HEK293 (cell line): ENCODE results near the gene METTL5.

Source experiments
- CTCF ChIA-PET: fragments of 350-600 bp; formaldehyde crosslinking; extraction: SDS; loops from one replicate; lab custom pipeline; 2021; ENCODE audit warnings: antibody characterized with exemption; lab: Yijun Ruan, JAX
- POLR2A ChIA-PET: fragments of 300-600 bp; formaldehyde crosslinking; extraction: SDS; loops from one replicate; lab custom pipeline; 2020; ENCODE audit warnings: antibody characterized with exemption, inconsistent platforms; lab: Yijun Ruan, JAX
- H3K27ac ChIP-seq: fragments of 200-500 bp; sonication (Bioruptor generic); 2 replicates; pipeline ENCODE4 v1.5.1; 2014; ENCODE audit warnings: low read depth, low read length, control low read depth, inconsistent platforms; ENCODE audit errors: extremely low read depth
- H3K36me3 ChIP-seq, 2 experiments: fragments of 200-500 bp in 1 of 2; sonication (Bioruptor generic) in 1 of 2; 1 replicate in 1 of 2; 2 replicates in 1 of 2; pipeline ENCODE4 v1.5.1; 2014 to 2017; ENCODE audit warnings: inconsistent platforms in 2 of 2, low read length in 2 of 2; ENCODE audit not compliant: control insufficient read depth in 2 of 2, insufficient read depth in 1 of 2
- H3K4me1 ChIP-seq: fragments of 200-500 bp; sonication (Bioruptor generic); 2 replicates; pipeline ENCODE4 v1.5.1; 2014; ENCODE audit warnings: mild to moderate bottlenecking, low read length, inconsistent platforms; ENCODE audit not compliant: control insufficient read depth, insufficient read depth
- H3K4me3 ChIP-seq: 2 replicates; pipeline ENCODE4 v1.5.1; 2011; ENCODE audit warnings: low read depth, mild to moderate bottlenecking, control low read depth, low read length, moderate library complexity
- H3K9me3 ChIP-seq: fragments of 200-500 bp; sonication (Bioruptor generic); 2 replicates; pipeline ENCODE4 v1.5.1; 2014; ENCODE audit warnings: low read depth, low read length, inconsistent platforms; ENCODE audit not compliant: control insufficient read depth, insufficient read depth
- HOXD13 ChIP-seq: sonication (generic); formaldehyde crosslinking; IDR thresholded peaks from 2 replicates; pipeline ENCODE4 v1.8.0; 2022; ENCODE audit warnings: missing genetic modification reagents, borderline replicate concordance
- KLF7 ChIP-seq: fragments of 450-650 bp; formaldehyde crosslinking; IDR thresholded peaks from 2 replicates; pipeline ENCODE4 v1.5.1; 2016; ENCODE audit warnings: missing biosample characterization, missing genetic modification characterization, borderline replicate concordance
- OVOL3 ChIP-seq: fragments of 450-650 bp; formaldehyde crosslinking; IDR thresholded peaks from 2 replicates; pipeline ENCODE4 v1.5.1; 2016; ENCODE audit warnings: missing biosample characterization, missing genetic modification characterization
- PRDM1 ChIP-seq: fragments of 450-650 bp; formaldehyde crosslinking; IDR thresholded peaks from 2 replicates; pipeline ENCODE4; 2016; ENCODE audit warnings: missing biosample characterization, missing genetic modification characterization
- SALL2 ChIP-seq: fragments of 450-650 bp; formaldehyde crosslinking; IDR thresholded peaks from 2 replicates; pipeline ENCODE4 v1.5.0; 2017; ENCODE audit warnings: missing biosample characterization, mild to moderate bottlenecking, missing genetic modification characterization, borderline replicate concordance
- SP3 ChIP-seq: fragments of 450-650 bp; formaldehyde crosslinking; IDR thresholded peaks from 2 replicates; pipeline ENCODE4 v1.5.1; 2016; ENCODE audit warnings: missing biosample characterization, missing genetic modification characterization
- ZBTB48 ChIP-seq: fragments of 450-650 bp; formaldehyde crosslinking; IDR thresholded peaks from 2 replicates; pipeline ENCODE4 v1.5.1; 2016; ENCODE audit warnings: missing biosample characterization, missing genetic modification characterization
- ZNF133 ChIP-seq: fragments of 450-650 bp; formaldehyde crosslinking; IDR thresholded peaks from 2 replicates; pipeline ENCODE4 v1.5.1; 2016; ENCODE audit warnings: missing biosample characterization, missing genetic modification characterization
- ZNF223 ChIP-seq: fragments of 450-650 bp; formaldehyde crosslinking; IDR thresholded peaks from 2 replicates; pipeline ENCODE4 v1.5.1; 2016; ENCODE audit warnings: missing biosample characterization, missing genetic modification characterization
- ZNF302 ChIP-seq: fragments of 450-650 bp; formaldehyde crosslinking; IDR thresholded peaks from 2 replicates; pipeline ENCODE4 v1.5.1; 2016; ENCODE audit warnings: missing biosample characterization, missing genetic modification characterization, low read depth
- ZNF48 ChIP-seq: fragments of 450-650 bp; formaldehyde crosslinking; IDR thresholded peaks from 2 replicates; pipeline ENCODE4 v1.5.1; 2016; ENCODE audit warnings: missing biosample characterization, missing genetic modification characterization
- ZNF629 ChIP-seq: fragments of 450-650 bp; formaldehyde crosslinking; IDR thresholded peaks from 2 replicates; pipeline ENCODE4 v1.5.1; 2017; ENCODE audit warnings: missing biosample characterization, missing genetic modification characterization
- ZNF792 ChIP-seq: fragments of 450-650 bp; formaldehyde crosslinking; IDR thresholded peaks from 2 replicates; pipeline ENCODE4 v1.5.1; 2016; ENCODE audit warnings: missing biosample characterization, missing genetic modification characterization
- ZSCAN30 ChIP-seq: fragments of 450-650 bp; IDR thresholded peaks from 2 replicates; pipeline ENCODE4 v1.5.1; 2018; ENCODE audit warnings: missing biosample characterization, mild to moderate bottlenecking, missing genetic modification characterization, moderate library complexity
- TF ChIP-seq, protein P1 (sequence below): fragments of 450-650 bp; formaldehyde crosslinking; IDR thresholded peaks from 2 replicates; pipeline ENCODE4 v1.5.1; 2017; ENCODE audit warnings: missing biosample characterization, missing genetic modification characterization
- TF ChIP-seq, protein P2 (sequence below): fragments of 450-650 bp; IDR thresholded peaks from 2 replicates; pipeline ENCODE4 v1.5.1; 2018; ENCODE audit warnings: missing biosample characterization, missing genetic modification characterization
- TF ChIP-seq, protein P3 (sequence below): fragments of 450-650 bp; formaldehyde crosslinking; IDR thresholded peaks from 2 replicates; pipeline ENCODE4 v1.5.1; 2016; ENCODE audit warnings: missing biosample characterization, missing genetic modification characterization
- TF ChIP-seq, protein P4 (sequence below): fragments of 450-650 bp; formaldehyde crosslinking; IDR thresholded peaks from 2 replicates; pipeline ENCODE4 v1.5.0; 2017; ENCODE audit warnings: missing biosample characterization, missing genetic modification characterization, borderline replicate concordance
- TF ChIP-seq, protein P5 (sequence below): fragments of 450-650 bp; formaldehyde crosslinking; IDR thresholded peaks from 2 replicates; pipeline ENCODE4 v1.5.1; 2016; ENCODE audit warnings: missing biosample characterization, missing genetic modification characterization

The METTL5 gene

DNA sequence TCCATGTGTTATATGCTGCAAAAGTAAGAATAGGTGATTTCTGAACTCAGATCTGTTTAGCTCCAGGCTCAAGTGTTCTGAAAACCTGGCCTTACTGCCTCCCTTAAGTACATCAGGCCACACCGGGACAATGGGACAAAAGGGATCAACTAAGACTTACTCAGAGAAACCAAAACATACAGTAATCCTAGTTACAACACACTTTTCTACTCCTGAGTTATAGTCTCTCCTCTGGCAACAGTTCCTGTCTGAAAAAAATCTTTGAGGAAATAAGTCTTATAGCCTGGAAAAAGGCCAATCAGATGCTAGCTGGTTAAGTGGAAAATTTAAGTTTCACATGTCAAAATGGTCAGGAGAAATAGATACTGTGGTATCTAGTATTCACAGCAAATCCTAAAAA, 5.6 kb downstream of the METTL5 start (continued):
- TF ChIP-seq, protein P1, sequence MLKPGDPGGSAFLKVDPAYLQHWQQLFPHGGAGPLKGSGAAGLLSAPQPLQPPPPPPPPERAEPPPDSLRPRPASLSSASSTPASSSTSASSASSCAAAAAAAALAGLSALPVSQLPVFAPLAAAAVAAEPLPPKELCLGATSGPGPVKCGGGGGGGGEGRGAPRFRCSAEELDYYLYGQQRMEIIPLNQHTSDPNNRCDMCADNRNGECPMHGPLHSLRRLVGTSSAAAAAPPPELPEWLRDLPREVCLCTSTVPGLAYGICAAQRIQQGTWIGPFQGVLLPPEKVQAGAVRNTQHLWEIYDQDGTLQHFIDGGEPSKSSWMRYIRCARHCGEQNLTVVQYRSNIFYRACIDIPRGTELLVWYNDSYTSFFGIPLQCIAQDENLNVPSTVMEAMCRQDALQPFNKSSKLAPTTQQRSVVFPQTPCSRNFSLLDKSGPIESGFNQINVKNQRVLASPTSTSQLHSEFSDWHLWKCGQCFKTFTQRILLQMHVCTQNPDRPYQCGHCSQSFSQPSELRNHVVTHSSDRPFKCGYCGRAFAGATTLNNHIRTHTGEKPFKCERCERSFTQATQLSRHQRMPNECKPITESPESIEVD: peak; percentile 59
- TF ChIP-seq, all 188 proteins: peak for 2

DNA sequence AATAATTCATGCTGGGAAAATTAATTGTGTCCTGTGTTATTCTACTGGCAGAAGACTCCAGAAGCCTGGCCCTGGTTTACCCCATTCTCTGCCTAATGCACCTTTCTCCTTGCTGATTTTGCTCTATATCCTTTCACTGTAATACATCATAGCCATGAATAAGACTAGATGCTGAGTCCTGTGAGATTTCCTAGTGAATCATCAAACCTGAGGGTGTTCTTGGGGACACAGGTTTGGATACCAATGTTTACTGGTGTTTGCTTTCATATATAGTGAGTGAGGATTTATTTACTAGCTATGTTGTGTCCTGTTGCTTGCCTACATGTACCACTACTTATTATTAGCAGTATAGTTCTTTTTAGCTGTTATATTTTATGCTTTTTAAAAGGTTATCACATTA, 6.5 kb downstream of the METTL5 start:
- H3K4me1 ChIP-seq: no peaks in the 10 kb centered on the region; the same call in 1 of the 2 replicates
- ChIA-PET POLR2A (no interaction called here), CTCF (interaction anchor here (0.6 to 0.9 kb wide), 3 partner anchors 8 to 366 kb away, joined by 3 to 4 read pairs (median 3); no protein-coding TSS in a partner anchor)
- peaks cover 28 to 68% of the 10 kb centered on the region in 2 experiments for H3K36me3 ChIP-seq
- no peak overlapping the region for H3K27ac ChIP-seq
- H3K4me3 ChIP-seq: no peak overlapping the region
- no peaks in the 10 kb centered on the region for H3K9me3 ChIP-seq
- TF ChIP-seq KLF7: no peak
- no peak for TF ChIP-seq SALL2 (tag by site-specific recombination)
- TF ChIP-seq, protein P2, sequence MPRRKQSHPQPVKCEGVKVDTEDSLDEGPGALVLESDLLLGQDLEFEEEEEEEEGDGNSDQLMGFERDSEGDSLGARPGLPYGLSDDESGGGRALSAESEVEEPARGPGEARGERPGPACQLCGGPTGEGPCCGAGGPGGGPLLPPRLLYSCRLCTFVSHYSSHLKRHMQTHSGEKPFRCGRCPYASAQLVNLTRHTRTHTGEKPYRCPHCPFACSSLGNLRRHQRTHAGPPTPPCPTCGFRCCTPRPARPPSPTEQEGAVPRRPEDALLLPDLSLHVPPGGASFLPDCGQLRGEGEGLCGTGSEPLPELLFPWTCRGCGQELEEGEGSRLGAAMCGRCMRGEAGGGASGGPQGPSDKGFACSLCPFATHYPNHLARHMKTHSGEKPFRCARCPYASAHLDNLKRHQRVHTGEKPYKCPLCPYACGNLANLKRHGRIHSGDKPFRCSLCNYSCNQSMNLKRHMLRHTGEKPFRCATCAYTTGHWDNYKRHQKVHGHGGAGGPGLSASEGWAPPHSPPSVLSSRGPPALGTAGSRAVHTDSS (tag by site-specific recombination): no peak
- no peak for TF ChIP-seq ZNF629
- TF ChIP-seq, protein P3, sequence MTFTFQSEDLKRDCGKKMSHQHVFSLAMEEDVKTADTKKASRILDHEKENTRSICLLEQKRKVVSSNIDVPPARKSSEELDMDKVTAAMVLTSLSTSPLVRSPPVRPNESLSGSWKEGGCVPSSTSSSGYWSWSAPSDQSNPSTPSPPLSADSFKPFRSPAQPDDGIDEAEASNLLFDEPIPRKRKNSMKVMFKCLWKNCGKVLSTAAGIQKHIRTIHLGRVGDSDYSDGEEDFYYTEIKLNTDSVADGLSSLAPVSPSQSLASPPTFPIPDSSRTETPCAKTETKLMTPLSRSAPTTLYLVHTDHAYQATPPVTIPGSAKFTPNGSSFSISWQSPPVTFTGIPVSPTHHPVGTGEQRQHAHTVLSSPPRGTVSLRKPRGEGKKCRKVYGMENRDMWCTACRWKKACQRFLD (tag by site-specific recombination): no peak
- TF ChIP-seq SP3 (tag by site-specific recombination): no peak
- no peak for TF ChIP-seq ZNF302 (tag by site-specific recombination)
- no peak for TF ChIP-seq OVOL3 (tag by site-specific recombination)
- TF ChIP-seq, protein P4, sequence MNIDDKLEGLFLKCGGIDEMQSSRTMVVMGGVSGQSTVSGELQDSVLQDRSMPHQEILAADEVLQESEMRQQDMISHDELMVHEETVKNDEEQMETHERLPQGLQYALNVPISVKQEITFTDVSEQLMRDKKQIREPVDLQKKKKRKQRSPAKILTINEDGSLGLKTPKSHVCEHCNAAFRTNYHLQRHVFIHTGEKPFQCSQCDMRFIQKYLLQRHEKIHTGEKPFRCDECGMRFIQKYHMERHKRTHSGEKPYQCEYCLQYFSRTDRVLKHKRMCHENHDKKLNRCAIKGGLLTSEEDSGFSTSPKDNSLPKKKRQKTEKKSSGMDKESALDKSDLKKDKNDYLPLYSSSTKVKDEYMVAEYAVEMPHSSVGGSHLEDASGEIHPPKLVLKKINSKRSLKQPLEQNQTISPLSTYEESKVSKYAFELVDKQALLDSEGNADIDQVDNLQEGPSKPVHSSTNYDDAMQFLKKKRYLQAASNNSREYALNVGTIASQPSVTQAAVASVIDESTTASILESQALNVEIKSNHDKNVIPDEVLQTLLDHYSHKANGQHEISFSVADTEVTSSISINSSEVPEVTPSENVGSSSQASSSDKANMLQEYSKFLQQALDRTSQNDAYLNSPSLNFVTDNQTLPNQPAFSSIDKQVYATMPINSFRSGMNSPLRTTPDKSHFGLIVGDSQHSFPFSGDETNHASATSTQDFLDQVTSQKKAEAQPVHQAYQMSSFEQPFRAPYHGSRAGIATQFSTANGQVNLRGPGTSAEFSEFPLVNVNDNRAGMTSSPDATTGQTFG (tag by site-specific recombination): no peak
- TF ChIP-seq ZNF48 (tag by site-specific recombination): no peak
- no peak for TF ChIP-seq PRDM1
- no peak for TF ChIP-seq ZNF133 (tag by site-specific recombination)
- no peak for TF ChIP-seq ZNF792 (tag by site-specific recombination)
- TF ChIP-seq, protein P5, sequence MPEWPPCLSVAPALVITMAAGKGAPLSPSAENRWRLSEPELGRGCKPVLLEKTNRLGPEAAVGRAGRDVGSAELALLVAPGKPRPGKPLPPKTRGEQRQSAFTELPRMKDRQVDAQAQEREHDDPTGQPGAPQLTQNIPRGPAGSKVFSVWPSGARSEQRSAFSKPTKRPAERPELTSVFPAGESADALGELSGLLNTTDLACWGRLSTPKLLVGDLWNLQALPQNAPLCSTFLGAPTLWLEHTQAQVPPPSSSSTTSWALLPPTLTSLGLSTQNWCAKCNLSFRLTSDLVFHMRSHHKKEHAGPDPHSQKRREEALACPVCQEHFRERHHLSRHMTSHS (tag by site-specific recombination): no peak
- no peak for TF ChIP-seq ZBTB48 (tag by site-specific recombination)
- no peak for TF ChIP-seq ZNF223 (tag by site-specific recombination)
- TF ChIP-seq ZSCAN30 (tag by site-specific recombination): no peak
- no peak for TF ChIP-seq HOXD13 (CRISPR knock-in tag)
